ENCODE data around the gene LUZP1.

DNA sequence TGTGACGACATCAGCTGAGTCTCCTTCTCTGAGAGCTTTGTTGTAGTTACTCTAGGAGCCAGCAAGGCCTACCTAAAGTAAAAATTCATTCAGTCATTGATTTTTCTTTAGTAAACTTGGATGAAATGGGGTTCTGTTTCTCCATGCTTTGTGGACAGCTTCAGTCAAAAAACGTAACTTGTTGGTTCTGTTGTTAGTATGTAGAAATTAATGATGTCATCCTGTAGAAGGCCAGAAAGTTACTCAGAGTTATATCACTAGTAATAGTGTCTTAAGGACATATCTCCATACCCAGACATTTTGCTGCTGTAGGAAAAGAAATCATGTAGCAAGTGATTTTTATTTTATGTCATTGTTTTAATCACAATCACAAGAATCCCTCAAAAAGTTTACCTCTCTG is 106.4 kb downstream of the LUZP1 start:
- TF ChIP-seq, protein P1, sequence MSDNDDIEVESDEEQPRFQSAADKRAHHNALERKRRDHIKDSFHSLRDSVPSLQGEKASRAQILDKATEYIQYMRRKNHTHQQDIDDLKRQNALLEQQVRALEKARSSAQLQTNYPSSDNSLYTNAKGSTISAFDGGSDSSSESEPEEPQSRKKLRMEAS (IDR thresholded peaks at IDR 0.05): no peak
- TF ChIP-seq CREB1 (IDR thresholded peaks at IDR 0.05; ENCODE audit: low read depth) (no peak), TCF12 (IDR thresholded peaks at IDR 0.05; ENCODE audit: low read depth) (no peak), NFIC (IDR thresholded peaks at IDR 0.05) (no peak), TAF1 (IDR thresholded peaks at IDR 0.05; ENCODE audit: low read depth) (no peak), CEBPB (IDR thresholded peaks at IDR 0.05) (no peak), FOXM1 (IDR thresholded peaks at IDR 0.05; ENCODE audit: borderline replicate concordance, low read depth) (no peak), EGR1 (IDR thresholded peaks at IDR 0.05) (no peak), RAD21 (IDR thresholded peaks at IDR 0.05; ENCODE audit: low read depth) (no peak), EP300 (IDR thresholded peaks at IDR 0.05; ENCODE audit: borderline replicate concordance) (no peak), TEAD4 (IDR thresholded peaks at IDR 0.05) (no peak)
- TF ChIP-seq, protein P2, sequence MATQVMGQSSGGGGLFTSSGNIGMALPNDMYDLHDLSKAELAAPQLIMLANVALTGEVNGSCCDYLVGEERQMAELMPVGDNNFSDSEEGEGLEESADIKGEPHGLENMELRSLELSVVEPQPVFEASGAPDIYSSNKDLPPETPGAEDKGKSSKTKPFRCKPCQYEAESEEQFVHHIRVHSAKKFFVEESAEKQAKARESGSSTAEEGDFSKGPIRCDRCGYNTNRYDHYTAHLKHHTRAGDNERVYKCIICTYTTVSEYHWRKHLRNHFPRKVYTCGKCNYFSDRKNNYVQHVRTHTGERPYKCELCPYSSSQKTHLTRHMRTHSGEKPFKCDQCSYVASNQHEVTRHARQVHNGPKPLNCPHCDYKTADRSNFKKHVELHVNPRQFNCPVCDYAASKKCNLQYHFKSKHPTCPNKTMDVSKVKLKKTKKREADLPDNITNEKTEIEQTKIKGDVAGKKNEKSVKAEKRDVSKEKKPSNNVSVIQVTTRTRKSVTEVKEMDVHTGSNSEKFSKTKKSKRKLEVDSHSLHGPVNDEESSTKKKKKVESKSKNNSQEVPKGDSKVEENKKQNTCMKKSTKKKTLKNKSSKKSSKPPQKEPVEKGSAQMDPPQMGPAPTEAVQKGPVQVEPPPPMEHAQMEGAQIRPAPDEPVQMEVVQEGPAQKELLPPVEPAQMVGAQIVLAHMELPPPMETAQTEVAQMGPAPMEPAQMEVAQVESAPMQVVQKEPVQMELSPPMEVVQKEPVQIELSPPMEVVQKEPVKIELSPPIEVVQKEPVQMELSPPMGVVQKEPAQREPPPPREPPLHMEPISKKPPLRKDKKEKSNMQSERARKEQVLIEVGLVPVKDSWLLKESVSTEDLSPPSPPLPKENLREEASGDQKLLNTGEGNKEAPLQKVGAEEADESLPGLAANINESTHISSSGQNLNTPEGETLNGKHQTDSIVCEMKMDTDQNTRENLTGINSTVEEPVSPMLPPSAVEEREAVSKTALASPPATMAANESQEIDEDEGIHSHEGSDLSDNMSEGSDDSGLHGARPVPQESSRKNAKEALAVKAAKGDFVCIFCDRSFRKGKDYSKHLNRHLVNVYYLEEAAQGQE (IDR thresholded peaks at IDR 0.05; ENCODE audit: low read depth): no peak
